Hepatic stellate cell (primary cell): ENCODE results near the gene S100A5.
"Not testable (repeated sequence)": the region's sequence is repeated elsewhere in the genome, so short reads cannot be mapped to it uniquely, and the experiment has no call there.

ENCODE experiments used
- DNase-seq: peaks from one replicate; pipeline ENCODE4 v3.0.0; 2011; ENCODE audit warnings: low spot score

The S100A5 gene, protein sequence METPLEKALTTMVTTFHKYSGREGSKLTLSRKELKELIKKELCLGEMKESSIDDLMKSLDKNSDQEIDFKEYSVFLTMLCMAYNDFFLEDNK

DNA sequence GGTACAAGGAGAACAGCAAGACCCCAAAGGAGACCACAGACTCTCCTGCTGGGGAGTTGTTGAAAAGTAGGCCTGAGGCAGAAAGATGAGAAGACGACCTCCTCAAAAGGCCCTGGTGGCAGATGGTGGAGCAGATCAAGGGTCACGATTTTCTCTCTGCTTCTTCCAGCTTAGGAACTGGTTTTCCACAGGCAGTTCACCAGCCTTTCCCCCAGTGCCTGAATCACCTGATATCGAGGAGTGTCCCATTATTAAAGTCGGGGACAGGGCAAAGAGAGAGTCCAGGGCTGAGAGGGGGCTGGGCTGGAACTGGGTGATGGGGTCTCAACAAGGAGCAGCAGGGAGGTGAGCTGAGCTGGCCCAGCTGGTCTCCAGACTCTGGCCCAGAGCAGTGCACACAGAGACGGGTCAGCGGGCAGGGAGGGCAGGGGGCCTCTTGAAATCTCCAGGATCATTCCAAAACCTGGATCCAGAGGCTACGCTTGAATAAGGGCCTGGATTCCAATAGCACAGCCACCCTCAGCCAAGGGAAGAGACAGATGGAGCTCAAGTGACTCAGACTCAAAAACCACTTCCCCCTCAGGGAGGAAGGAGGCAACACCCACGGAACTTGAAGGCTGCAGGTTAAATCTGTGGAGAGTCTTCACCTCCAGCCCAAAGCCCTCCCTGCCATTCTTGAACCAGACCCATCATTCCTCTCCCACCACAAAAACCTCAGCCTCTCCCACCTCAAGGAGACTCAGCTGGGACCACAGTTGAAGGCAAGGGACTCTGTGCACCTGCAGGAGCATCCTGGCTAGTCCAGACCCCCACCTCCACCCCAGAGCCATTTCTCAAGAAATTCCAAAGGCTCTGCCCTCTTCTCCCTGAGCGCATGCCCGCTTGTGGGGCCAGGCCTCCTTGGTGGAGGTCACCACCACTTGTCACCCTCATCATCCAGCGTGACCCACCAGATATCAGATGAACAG, at the start of gene S100A5:
S100A5 (minus strand) TSS at position 541 of the 968 bp plus-strand sequence. CDS start 743 bp downstream, outside the sequence.
- DNase-seq: peak; percentile 54

DNA sequence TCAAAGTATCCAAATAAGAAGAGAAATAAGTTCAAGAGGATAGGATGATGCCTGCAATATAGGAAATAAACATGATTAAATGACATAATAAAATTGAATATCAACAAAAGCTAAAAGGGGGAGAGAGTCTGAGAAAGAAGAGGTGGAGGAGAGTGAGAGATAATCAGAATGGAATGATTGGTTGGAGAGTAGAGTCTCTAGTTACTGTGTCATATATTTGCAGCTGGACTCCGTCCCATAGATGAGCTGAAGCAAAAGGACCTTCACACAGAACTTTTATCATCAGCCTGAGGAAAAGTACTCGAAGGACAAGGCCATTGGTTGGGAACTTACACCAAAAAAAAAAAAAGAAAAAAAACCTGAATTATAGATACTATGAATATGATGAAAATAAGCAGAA, 47.7 kb upstream of the S100A5 start:
- DNase-seq: no peak

DNA sequence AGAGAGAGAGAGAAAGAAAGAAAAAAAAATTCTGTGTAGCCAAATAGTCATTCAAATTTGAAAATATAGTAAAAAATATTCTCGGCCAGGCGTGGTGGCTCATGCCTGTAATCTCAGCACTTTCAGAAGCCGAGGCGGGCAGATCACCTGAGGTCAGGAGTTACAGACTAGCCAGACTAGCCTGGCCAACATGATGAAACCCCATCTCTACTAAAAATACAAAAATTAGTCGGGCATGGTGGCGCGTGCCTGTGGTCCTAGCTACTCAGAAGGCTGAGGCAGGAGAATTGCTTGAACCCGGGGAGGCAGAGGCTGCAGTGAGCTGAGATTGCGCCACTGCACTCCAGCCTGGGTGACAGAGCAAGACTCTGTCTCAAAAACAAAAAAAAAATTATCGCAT, 47.3 kb upstream of the S100A5 start:
- not testable (repeated sequence) for DNase-seq

DNA sequence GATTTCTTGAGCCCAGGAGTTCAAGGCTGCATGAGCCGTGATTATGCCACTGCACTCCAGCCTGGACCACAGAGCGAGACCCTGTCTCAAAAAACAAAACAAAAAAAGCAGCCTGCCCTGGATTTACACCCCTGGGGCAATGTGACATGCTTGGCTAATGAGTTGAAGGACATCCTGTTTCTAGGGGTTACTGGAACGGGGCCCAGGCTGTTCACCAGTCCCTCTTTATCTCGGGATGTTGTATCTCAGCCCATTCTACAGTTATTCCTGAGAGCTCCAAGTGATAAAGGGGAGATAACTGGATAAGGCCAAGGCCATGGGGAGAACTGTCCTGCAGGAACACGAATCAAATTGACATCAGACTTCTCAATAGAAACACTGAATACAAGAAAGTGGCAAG, 46.6 kb upstream of the S100A5 start:
- no peak for DNase-seq

DNA sequence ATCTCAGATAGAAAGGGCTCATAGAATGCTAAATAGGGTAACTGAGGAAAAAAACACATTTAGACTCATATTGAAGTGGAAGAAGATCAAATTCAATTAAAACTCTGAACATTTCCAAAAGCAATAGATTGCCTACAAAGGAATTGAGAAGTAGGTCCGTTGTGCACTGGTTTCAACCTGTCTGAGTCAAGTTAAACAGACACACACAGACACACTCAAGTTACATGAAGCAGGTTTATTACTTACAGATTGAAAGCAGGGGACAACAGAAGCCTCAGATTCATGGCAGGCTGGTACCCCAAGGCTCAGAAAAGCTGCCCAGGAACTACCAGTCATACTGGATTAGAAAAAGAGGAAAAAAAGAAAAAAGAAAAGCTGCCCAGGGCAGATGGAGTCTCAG, 45.6 kb upstream of the S100A5 start:
- no peak for DNase-seq

DNA sequence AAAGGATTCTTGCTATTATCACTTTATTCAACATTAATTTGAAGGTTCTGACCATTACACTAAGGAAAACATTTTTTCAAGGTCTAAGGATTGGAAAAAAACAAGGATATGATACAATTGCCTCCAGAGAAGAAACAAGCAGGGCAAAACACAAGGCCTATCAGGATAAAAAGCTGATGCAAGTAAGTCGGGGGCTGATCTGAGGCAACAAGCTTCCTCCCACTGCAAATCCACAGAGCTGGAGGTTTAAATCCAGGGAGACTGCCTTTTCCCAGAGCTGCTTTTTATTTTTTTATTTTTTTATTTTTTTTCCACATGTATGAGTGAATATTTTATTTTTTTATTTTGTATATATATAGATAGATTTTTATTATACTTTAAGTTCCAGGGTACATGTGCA, 44.3 kb upstream of the S100A5 start:
- no peak for DNase-seq

DNA sequence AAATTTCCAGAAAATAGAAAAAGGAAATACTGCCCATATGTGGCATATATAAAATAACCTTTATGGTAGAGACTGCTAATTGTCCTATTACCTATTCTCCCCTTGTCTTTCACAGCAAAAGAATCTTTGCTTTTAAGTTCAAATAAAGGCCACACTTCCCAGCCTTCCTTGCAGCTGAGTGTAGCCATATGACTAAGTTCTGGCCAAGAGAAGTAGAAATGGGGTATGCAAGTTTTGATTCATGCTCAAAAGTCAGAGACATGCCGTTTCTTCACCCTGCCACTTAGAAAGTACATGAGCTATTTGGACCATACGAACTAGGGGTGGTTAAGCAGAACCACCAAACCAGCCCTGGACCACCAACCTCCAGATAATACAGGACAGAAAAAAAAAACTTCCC, 43.2 kb upstream of the S100A5 start:
- DNase-seq: no peak

DNA sequence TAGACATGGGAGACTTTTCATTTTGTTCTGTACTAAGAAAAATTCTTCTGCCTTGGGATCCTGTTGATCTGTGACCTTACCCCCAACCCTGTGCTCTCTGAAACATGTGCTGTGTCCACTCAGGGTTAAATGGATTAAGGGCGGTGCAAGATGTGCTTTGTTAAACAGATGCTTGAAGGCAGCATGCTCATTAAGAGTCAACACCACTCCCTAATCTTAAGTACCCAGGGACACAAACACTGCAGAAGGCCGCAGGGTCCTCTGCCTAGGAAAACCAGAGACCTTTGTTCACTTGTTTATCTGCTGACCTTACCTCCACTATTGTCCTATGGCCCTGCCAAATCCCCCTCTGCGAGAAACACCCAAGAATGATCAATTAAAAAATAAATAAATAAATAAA, 42.8 kb upstream of the S100A5 start:
- not testable (repeated sequence) for DNase-seq

DNA sequence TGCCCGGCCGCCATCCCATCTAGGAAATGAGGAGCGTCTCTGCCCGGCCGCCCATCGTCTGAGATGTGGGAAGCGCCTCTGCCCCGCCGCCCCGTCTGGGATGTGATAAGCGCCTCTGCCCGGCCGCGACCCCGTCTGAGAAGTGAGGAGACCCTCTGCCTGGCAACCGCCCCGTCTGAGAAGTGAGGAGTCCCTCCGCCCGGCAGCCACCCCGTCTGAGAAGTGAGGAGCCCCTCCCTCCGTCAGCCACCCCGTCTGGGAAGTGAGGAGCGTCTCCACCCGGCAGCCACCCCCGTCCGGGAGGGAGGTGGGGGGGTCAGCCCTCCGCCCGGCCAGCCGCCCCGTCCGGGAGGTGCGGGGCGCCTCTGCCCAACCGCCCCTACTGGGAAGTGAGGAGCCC, 42.1 kb upstream of the S100A5 start:
- not testable (repeated sequence) for DNase-seq

DNA sequence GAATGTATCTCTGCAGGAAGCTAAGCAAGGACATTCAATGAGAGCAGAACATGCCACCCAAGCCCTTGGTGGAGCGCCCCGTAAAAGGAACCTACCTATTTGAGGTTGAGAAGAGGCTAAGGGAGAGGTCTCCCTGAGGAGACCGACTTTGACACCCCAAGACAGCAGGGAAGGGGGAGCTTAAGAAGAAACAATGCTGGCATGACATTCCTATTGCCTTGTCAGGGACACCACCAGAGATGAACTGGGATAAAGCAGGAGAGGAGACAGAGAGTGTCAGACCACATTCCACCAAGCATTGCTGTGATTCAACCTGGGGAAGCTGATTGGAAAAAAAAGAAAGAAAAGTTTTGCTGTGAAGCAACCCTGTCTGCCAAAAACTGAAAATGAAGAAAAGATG, 38.2 kb upstream of the S100A5 start:
- no peak for DNase-seq

DNA sequence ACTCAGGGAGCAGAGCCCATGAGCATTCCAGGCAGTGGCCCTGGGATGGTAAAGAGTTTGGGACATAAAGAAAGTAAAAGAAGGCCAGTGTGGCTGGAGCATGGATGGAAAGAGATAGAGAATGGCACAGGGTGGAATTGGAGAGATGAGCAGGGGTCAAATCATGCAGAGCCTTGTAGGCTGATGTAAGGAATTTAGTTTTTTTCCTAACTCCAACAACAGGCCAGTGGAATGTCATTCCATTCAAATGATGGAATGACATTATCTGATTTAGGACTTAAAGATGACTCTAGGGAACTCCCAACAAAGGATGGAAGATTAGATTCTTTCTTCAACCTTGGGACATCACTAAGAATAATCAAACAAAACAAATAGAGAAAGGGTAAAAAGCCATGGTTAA, 37.8 kb upstream of the S100A5 start:
- DNase-seq: peak; percentile 49

DNA sequence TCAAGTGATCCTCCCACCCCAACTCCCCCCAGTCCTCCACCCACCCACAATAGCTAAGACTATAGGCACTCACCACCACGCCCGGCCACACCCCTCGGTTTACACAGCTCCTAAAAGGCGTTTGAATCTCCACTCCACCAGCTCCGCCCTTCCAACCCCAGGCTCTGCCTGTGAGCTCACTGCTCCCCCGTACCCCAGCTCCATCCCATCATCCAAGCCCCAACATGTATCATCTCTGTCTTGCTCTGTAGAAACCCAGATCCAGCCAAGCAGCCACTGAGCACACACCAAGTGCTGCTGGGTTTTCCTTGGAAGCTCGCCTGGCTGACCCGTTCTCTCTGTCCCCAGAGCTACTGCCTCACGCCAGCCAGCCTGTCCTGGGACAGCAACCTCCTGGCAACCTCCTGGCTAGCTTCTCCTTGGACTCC, 36.9 kb upstream of the S100A5 start:
- DNase-seq: no peak

DNA sequence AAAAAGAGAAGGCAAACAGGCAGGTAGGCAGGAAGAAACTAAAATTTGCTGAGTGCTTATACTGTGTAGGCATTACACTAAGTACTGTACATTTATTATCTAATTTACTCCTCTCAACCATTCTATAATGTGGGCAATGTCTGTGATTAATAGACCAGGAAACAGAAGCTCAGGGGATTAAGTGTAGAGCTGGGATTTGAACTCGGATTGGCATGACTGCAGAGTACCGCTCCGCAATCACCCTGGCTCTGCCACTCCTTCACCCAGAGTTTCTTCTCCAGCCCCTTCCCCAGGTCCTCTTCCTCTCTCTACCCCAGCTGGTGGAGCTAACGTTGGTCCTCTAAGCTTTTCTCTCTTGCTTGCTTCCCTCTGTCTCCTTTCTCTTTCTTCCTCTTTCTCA, 36.4 kb upstream of the S100A5 start:
- DNase-seq: no peak

DNA sequence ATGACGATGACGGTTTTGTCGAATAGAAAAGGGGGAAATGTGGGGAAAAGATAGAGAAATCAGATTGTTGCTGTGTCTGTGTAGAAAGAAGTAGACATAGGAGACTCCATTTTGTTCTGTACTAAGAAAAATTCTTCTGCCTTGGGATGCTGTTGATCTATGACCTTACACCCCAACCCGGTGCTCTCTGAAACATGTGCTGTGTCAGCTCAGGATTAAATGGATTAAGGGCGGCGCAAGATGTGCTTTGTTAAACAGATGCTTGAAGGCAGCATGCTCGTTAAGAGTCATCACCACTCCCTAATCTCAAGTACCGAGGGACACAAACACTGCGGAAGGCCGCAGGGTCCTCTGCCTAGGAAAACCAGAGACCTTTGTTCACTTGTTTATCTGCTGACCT, 34.8 kb upstream of the S100A5 start:
- not testable (repeated sequence) for DNase-seq

DNA sequence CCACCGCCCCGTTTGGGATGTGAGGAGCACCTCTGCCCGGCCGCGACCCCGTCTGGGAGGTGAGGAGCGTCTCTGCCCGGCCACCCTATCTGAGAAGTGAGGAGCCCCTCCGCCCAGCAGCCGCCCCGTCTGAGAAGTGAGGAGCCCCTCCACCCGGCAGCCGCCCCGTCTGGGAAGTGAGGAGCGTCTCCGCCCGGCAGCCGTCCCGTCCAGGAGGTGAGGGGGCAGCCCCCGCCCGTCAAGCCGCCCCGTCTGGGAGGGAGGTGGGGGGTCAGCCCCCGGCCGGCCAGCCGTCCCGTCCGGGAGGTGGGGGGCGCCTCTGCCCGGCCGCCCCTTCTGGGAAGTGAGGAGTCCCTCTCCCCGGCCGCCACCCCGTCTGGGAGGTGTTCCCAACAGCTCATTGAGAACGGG, 34.4 kb upstream of the S100A5 start:
- not testable (repeated sequence) for DNase-seq

DNA sequence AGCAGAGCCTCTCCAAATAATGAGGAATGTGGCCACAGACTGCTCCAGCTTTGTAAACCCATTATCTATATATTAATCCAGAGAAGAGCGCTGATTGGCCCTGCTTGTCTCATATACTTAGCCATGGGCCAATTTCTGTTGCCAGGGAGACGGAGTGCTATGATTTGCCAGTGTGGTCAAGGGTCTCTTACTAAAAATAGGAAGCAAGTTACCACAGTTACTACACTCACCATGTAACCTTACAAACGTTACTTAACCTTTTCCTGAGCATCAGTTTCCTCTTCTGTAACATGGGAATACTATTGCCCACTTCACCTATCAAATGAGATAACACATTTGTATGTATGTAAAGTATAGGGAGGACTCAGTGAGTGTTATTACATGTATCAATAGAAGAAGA, 32.6 kb upstream of the S100A5 start:
- no peak for DNase-seq

DNA sequence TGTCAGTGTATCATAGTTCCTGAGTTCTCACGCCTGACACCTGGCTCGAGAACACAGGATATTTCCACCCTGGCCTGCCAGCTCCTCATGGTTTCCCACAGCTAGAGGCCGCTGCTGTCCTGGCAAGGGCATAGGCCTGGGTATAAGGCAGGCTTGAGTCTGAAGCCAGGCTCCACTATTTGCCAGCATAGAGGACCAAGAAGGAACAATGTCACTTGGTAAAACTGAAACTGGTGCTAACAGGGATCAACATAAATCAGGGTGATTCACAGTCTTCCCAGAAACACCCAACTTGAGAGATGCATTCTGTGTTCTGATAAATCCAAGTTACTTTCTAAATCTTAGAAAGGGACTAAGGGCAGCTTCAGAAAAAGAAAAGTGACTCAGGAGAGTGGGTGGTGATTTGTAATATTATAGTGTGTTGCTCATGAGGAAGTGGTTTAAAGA, 31.9 kb upstream of the S100A5 start:
- peak; percentile 82 for DNase-seq

DNA sequence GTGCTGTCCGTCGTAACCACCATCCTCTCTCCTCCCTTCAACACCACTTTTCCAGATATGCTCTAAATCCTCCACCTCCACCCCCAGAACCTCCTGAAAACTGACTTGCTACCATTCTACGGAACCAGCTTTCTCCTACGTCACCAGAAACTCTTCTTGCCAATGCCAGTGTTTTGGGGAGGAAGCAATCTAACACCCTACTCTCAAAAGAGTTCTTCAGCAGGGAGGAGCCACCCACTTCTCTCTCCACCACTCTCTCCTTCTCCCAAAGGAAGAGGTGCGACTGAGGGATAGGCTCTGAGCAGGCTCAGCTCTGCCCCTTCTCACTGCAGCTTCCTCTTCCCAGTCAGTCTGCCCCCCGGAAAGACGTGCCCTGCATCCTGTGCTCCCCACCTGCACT, 31.0 kb upstream of the S100A5 start:
- DNase-seq: no peak

DNA sequence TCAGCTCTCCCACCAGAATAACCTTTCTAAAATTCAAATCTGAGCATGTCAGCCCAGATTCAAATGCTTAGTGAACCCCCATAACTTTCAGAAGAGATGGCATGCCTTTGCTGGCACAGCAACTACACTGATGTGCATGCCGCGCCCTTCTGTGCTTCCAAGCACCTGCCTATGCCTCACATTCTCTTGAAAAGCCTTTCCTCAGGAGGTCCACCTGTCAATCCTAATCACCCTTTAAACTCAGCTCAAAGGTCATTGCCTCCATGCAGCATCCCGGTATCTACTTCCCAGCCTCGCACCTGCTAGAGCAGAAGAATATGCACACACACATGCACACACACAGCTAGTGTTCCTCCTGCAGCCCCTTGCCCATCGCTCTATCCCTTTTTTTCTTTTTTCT, 30.1 kb upstream of the S100A5 start:
- DNase-seq: no peak

DNA sequence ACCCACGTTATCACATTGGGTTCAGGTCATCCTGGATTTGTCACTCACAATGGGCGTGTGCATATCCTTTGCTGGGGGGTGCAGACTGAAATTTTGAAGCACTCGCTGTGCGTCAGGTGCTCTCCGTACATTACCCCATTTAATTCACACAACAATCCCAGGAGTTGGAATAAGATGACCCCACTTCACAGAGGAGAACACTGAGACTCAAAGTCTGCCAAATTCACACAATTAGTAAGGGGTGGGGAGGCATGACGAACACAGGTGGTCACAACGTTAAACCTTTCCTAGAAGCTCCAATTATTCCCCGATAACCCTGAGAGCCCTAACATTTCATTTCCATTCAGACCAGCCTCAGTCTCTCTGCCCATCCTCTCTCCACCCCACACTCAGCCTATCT, 28.7 kb upstream of the S100A5 start:
- DNase-seq: no peak

DNA sequence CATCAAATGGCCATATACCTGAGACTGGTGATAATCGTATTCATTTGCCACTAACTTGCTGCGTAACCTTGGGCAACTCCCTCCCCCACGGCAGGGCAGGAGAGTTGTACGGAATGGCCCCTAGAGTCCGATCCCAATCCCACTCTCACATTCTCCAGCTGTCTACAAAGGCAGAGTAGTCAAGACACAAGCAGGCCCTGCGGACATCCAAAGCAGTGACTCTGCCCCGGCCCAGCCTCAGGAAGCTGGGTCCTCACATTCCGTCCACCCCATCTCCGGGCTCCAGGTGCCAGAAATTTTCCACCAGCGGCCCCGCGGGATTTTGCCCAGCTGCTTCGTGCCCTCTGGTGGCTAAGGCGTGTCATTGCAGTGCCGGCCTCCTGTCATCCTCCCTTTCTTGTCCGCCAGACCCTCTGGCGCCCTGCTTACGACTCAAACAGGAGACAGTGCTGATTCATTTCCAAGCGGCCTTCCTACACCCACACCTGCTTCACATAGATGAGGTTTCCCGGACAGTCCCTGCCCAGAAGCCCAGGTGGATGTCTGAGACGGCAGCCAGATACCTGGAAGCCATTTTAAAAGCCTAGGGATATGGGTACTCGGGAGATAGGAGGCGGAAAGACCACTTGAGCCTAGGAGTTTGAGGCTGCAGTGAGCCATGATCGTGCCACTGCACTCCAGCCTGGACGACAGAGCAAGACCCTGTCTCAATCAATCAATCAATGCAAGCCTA, 27.8 kb upstream of the S100A5 start:
- peak; percentile 91 for DNase-seq

DNA sequence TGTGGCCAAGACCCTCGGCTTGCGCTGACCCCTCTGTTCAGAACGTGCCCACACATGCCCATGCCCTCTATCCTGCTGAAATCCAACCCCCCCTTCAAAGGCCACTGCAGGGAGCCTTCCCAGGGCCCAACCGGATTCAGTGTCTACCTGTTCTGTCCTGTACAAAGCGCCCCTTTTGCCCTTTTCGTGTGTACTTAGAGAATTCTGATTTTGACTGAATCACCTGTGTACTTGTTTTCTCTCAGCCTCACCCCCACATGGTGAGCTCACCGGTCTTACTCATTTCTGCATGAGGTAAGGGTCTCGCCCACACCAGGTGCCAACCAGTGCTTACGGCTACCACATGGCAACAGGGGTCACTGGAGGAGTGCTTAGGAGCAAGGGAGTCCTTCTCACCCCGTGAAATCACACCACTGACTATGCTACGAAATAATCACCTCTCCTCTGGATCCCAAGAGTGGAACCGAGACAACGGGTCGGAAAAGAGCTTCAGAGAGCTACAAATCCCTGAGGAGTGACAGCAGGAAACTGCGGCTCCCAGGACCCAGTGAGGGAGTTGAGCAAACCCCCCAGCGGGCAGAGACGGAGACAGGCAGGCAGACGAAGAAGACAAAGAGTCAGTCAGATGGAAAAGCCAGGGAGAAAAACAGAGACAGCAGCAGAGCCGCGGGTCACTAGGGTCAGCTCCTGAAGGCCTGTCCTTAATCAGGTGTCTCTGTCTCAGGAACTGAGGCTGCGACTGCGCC, 27.1 kb upstream of the S100A5 start:
- no peak for DNase-seq
